ENCODE results near the gene SLC26A9.
A peak's percentile ranks its signal among the peaks of the same experiment; 100 is the strongest.

Gene SLC26A9

GRCh38 chr1:205972491-205973168 is 29.4 kb upstream of the SLC26A9 start:
- DNase-seq, result no peak

GRCh38 chr1:205972081-205972480 is 28.8 kb upstream of the SLC26A9 start:
- no peak for DNase-seq

DNA sequence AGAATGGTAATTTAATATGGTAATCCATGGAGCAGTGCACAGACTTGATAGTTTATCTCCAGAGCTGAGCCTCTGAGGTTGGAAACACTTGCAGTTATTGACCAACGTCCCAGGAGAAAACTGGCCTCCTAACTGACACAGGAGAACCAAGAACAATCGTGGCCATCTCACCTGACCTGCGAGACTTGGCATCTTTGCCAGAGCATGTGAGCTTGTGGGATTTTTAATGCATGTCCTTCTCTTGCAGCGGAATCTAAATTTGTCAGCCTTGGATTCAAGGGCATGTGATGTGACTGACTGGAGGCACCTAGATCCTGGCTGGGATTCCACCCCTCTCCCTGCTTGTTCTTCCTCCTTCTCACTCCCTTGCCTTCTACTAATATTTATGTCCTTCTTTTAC is 27.8 kb upstream of the SLC26A9 start:
- no peak for DNase-seq

DNA sequence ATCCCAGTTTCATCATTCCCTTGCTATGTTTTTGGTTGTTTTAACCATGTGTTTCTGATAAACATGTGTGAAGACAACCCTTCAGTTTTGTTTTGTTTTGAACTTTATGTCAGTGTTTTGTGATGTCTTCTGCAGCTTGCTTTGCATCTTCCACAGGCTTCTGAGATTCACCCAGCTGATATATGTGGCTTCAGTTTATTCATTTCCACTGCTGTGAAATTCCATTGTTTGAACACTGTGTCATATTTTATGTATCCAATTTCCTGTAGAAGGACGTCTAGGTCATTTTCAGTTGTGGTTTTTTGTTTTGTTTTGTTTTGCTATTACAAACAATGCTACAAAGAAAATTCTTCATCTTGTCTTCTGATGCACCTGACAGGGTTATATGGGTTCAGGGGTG is 27.2 kb upstream of the SLC26A9 start:
- DNase-seq, result no peak

GRCh38 chr1:205969229-205969628 is 26.0 kb upstream of the SLC26A9 start:
- DNase-seq, result no peak

GRCh38 chr1:205967554-205968335 is 24.5 kb upstream of the SLC26A9 start:
- no peak for DNase-seq

GRCh38 chr1:205965036-205965884 is 22.0 kb upstream of the SLC26A9 start:
- peak; percentile 95 for DNase-seq

DNA sequence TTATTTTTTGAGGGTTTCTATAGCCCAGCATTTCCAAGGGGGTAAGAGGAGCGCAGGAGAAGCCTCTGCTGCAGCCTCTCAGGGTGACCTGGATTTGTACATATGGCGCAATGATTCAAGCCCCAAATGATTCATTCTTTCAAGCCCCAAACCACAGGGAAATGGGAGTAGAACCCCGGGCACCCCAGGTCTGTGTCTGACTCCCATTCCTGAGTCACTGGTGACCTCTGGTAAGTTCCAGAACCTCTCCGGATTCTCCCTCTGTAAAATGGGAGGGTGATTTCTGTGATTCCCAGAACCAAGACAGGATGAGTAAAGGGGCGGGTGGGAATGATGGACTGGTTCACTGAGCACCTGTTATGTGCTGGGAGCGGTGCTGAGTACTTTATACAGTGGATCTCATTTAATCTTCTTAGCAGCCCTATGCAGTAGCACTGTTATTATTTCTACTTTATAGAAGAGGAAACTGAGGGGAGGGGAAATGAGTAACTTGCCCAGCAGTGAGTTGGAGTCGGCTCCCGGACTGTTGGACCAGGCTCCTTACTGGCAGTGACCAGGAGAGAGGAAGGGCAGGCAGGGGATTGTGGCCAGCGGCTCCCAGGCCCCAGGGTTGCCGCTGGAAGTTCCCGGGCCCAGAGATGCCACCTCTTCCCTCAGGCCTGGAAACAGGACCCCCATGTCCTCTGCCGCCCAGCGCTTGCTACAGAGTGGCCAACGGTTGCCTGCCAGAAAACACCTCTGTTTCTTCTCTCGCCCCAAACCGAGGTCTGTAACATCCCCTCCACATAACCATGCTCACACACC is 20.3 kb upstream of the SLC26A9 start:
- no peak for DNase-seq

DNA sequence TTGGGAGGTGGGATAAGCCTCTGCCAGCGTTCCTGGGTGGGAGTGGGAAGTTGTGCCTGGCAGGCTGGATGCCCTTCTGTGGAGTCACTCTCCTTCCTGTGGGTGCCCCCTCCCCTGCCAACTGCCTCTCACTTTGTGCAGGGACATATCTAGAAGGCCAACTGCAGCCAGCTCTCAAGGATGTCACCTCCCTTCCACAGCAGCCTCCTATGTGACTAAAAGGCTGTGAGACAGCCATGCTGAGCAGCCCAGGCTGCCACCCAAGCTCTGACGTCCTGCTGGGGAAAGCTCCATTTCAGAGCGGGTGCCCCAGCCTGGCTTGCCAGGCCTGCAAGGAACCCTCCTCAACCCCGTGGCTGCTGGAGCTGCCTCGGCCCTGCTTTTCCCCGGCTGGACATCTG is 19.6 kb upstream of the SLC26A9 start:
- no peak for DNase-seq

GRCh38 chr1:205961991-205962820 is 18.9 kb upstream of the SLC26A9 start:
- DNase-seq, result peak; percentile 97

DNA sequence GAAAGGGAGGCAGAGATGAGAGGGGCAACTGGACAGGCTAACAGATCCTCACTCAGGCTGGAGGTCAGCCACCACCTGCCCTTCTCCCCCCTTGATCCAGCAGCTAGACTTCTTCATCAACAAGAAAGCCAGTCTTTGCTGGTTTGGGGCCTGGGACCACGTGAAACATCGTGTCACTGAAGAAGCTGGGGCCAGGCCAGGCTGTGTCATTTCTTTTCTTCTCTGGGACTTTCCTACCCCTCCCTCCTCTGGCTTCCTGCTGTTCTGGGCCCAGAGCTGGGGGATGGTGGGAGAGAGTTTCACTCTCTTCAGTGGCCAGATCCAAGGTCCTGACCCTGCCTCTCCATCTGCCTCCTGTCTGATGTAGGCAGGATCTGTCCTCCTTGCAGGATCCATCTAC is 18.1 kb upstream of the SLC26A9 start:
- no peak for DNase-seq

GRCh38 chr1:205959789-205960188 is 16.5 kb upstream of the SLC26A9 start:
- no peak for DNase-seq

GRCh38 chr1:205955499-205955898 is 12.2 kb upstream of the SLC26A9 start:
- DNase-seq, result no peak

DNA sequence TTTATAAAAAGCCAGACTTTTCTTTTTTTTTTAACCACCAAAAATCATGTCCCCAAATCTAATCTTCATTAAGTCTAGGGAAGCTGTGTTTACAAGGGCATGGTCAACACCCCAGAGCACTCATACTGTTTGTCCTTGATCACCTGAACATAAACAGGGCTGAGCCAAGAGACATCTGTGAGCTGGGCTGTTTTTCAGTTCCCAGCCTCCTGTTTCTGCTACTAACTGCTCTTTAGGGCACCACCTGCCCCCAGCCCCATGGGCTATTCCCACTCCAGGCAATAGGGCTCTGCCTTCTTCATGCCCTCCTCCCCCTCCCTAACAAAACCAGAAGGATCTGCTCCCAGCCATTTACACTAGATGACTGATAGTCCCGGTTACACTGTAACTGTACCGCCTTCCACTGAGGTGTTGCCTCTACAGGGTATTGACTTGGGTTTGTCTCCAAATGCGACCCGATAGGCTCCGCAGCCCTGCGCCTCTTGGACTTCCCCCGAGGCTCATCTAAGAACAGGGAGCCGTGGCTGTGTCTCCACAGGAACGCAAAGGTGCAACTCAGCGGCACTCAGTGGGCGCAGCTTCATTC is 11.7 kb upstream of the SLC26A9 start:
- DNase-seq, result peak; percentile 11

- no peak for DNase-seq
Observed at GRCh38 chr1:205951746-205952145, 8.5 kb upstream of the SLC26A9 start.

DNA sequence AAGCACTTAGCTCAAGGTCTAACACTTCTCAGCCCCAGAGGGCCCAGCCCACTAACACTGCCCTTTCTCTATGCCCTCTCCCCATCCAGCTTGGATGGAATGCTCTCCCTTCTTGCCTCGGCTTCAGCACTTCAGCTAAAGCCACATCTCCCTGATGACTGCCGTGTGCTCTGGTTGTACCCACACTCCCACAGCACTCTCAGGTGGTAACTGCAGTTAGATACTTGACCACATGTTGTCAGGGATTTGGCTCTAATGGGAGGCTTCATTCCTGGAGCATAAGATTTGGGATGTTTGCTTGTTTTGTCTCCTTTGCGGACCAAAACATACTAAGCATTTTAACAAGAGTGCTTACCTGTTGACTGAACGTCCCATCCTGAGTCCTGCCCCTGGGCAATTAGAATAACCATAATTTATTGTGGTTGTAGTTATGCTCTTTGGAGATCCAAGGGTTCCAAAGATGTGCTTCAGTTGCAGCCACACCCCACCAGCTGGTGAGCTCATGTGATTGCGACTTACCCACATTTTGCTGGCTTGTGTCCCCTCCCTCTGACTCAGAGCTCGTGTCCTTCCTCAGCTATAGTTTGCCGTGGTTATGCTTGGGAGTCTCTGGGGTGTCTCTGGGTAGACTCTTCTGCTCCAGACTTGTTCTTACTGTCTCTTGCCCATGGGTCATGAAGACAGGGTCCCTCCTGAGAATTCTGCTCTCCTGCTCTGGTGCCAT is 7.7 kb upstream of the SLC26A9 start:
- peak; percentile 95 for DNase-seq

- DNase-seq, result peak; percentile 79
Observed at GRCh38 chr1:205950280-205950679, 7.0 kb upstream of the SLC26A9 start.

- no peak for DNase-seq
Observed at GRCh38 chr1:205949753-205950152, 6.5 kb upstream of the SLC26A9 start.

DNA sequence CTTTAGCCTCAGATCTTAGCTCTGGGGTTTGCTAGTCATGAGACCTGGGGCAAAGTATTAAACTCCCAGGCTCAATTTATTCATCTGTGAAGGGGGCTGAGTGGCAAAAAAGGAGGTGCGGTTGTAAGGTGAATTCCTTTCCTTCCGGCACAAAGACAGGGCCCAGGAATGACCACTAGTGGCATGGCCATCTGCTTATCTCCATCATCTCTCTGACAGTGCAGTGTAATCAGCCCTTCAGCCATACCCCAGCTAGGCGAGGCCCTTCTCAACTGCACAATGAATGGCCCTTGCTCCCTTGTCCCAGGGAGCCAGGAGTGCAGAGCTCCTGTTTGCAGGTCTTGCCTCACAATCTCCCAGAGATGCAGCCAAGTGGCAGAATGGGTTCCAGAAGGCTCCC is 5.6 kb upstream of the SLC26A9 start:
- DNase-seq, result no peak

DNA sequence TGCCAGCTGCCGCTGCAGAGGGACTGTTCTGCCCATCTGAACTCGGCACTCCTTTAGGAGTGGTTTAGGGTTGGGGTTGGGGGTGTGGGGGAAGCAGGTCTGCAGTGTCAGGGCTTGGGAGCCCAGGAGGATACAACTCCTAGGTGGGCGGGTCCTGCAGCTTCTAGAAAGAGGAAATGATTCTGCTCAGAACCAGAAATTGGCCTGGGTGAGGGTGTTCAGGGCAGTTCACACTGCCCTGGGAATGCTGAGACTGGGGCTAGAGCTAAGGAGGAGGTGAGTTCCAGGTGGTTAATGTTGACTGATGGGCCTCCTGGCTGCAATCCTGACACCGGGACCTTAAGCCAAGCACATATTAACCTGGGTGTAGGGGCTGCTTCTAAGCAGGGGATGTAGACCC is 4.8 kb upstream of the SLC26A9 start:
- no peak for DNase-seq

GRCh38 chr1:205947024-205947423 is 3.8 kb upstream of the SLC26A9 start:
- DNase-seq, result no peak
